ENCODE measurements around the gene DLL1. TPM values are rescaled to one million over a fixed set of nuclear protein-coding genes. Genes with fewer than 3 reads are reported as not detected.

The DLL1 gene
- total RNA-seq, 1 experiment from 2014 or later, result 2.8 TPM

DNA sequence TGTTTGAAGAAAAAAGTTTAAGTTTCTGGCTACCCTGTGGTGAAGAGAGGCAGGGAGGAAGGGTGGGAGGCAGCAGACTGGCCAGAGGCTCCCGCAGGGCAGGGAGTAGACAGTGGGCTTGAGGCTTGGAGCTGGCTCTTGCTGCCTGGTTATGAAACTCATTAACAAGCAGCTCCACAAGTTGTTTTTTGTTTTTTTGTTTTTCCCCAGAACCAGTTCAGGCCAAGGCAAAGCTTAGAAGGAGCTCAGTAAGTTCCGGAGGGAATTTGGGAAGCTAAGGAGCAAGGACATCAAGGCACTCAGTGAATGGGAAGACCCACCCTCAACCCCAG lies 4.0 kb downstream of the DLL1 start:
- no peak overlapping the region for H3T11ph ChIP-seq (ENCODE audit: low read length)
- H3K4me2 ChIP-seq (ENCODE audit: insufficient read depth, insufficient read length, low read length), result no peak overlapping the region
- H3K14ac ChIP-seq (ENCODE audit: insufficient read depth, low read length), result no peak overlapping the region
- H3K9ac ChIP-seq (ENCODE audit: extremely low read depth, insufficient read length, low read length), result no peak overlapping the region
- no peak overlapping the region for H3K18ac ChIP-seq (ENCODE audit: insufficient read length, low read depth, low read length)
- no peak overlapping the region for H2AFZ ChIP-seq (ENCODE audit: low read length)
- Mint-ChIP-seq H3K9me3 (peaks cover 0 to 8% of the 10 kb centered on the region in 2 experiments; a peak in 3 of 5 replicates), H3K4me1 (peaks cover 22 to 35% of the 10 kb centered on the region in 2 experiments), H3K27me3 (ENCODE audit: low read depth) (peaks cover 71% of the 10 kb centered on the region), H3K36me3 (ENCODE audit: insufficient read depth in 1 of 3, low read depth in 3 of 3) (peaks cover 9 to 34% (median 33%) of the 10 kb centered on the region in 3 experiments), H3K4me3 (peak overlapping the region in 1 of 2 experiments; percentile 51; a peak in 2 of 5 replicates), H3K27ac (no peak overlapping the region; a peak in 1 of 7 replicates)
- H4K20me1 ChIP-seq (ENCODE audit: control insufficient read depth, insufficient read depth, insufficient read length), result no peaks in the 10 kb centered on the region
- DNase-seq, result no peak
- H2BK20ac ChIP-seq (ENCODE audit: low read depth, low read length, poor library complexity, severe bottlenecking), result no peak overlapping the region
- no peak overlapping the region for H2BK12ac ChIP-seq (ENCODE audit: insufficient read length, low read depth, low read length)
- no peaks in the 10 kb centered on the region for H3K9me3 ChIP-seq (ENCODE audit: control insufficient read depth, low read depth, low read length)
- no peak overlapping the region for H3K56ac ChIP-seq (ENCODE audit: insufficient read length, low read depth, low read length)
- peaks cover 33% of the 10 kb centered on the region for H3K27me3 ChIP-seq (ENCODE audit: insufficient read depth, low read length)
- H3K4me1 ChIP-seq (ENCODE audit: insufficient read depth, low read length), result no peaks in the 10 kb centered on the region; the same call in 1 of the 2 replicates
- no peak overlapping the region for H2BK120ac ChIP-seq (ENCODE audit: low read depth, low read length, poor library complexity, severe bottlenecking)
- H3K79me2 ChIP-seq (ENCODE audit: insufficient read depth, low read length), result no peaks in the 10 kb centered on the region
- H3K79me1 ChIP-seq (ENCODE audit: insufficient read depth, low read depth, low read length, poor library complexity, severe bottlenecking), result no peaks in the 10 kb centered on the region
- H2BK5ac ChIP-seq (ENCODE audit: insufficient read length, low read length), result no peak overlapping the region
- H3K23me2 ChIP-seq (ENCODE audit: insufficient read length, low read depth, low read length, poor library complexity, severe bottlenecking), result peaks cover 16% of the 10 kb centered on the region
- H3K23ac ChIP-seq (ENCODE audit: insufficient read length, low read depth, low read length), result no peak overlapping the region
- H2BK15ac ChIP-seq (ENCODE audit: low read depth, low read length), result no peak overlapping the region
- H3K4ac ChIP-seq (ENCODE audit: low read depth, low read length), result no peak overlapping the region
- H4K5ac ChIP-seq (ENCODE audit: insufficient read length, low read depth, low read length), result no peak overlapping the region
- TF ChIP-seq, protein P1, sequence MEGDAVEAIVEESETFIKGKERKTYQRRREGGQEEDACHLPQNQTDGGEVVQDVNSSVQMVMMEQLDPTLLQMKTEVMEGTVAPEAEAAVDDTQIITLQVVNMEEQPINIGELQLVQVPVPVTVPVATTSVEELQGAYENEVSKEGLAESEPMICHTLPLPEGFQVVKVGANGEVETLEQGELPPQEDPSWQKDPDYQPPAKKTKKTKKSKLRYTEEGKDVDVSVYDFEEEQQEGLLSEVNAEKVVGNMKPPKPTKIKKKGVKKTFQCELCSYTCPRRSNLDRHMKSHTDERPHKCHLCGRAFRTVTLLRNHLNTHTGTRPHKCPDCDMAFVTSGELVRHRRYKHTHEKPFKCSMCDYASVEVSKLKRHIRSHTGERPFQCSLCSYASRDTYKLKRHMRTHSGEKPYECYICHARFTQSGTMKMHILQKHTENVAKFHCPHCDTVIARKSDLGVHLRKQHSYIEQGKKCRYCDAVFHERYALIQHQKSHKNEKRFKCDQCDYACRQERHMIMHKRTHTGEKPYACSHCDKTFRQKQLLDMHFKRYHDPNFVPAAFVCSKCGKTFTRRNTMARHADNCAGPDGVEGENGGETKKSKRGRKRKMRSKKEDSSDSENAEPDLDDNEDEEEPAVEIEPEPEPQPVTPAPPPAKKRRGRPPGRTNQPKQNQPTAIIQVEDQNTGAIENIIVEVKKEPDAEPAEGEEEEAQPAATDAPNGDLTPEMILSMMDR (conservative IDR thresholded peaks at IDR 0.05), result no peak
- no CpG with 5 or more reads among the region's 2 CpGs for WGBS (ENCODE audit: extremely low coverage, insufficient read length, low lambda C conversion rate)
- no peak overlapping the region for H2AK5ac ChIP-seq (ENCODE audit: insufficient read length, low read length)
- no peak overlapping the region for H3K27ac ChIP-seq (ENCODE audit: insufficient read length, low read depth, low read length)
- H4K8ac ChIP-seq (replicated peaks; ENCODE audit: insufficient read length, low read depth, low read length), result no peak overlapping the region
- no peak overlapping the region for H4K91ac ChIP-seq (ENCODE audit: insufficient read length, low read depth, low read length)
